DOHH2 (cell line): ENCODE measurements around the gene ACSF3.

Experiments
- EZH2phosphoT487 ChIP-seq: fragments of 200-600 bp; sonication (generic); IDR thresholded peaks from 2 replicates; pipeline ENCODE4 v1.6.1; 2017; ENCODE audit warnings: borderline replicate concordance, mild to moderate bottlenecking, antibody characterized with exemption, low read length, moderate library complexity, mixed read lengths
- TF ChIP-seq, protein P1 (sequence below): fragments of 200-600 bp; sonication (generic); IDR thresholded peaks from one replicate; pipeline ENCODE4 v1.5.1; 2014; ENCODE audit warnings: antibody characterized with exemption, mild to moderate bottlenecking, low read depth, low read length; ENCODE audit not compliant: poor library complexity, severe bottlenecking

DNA sequence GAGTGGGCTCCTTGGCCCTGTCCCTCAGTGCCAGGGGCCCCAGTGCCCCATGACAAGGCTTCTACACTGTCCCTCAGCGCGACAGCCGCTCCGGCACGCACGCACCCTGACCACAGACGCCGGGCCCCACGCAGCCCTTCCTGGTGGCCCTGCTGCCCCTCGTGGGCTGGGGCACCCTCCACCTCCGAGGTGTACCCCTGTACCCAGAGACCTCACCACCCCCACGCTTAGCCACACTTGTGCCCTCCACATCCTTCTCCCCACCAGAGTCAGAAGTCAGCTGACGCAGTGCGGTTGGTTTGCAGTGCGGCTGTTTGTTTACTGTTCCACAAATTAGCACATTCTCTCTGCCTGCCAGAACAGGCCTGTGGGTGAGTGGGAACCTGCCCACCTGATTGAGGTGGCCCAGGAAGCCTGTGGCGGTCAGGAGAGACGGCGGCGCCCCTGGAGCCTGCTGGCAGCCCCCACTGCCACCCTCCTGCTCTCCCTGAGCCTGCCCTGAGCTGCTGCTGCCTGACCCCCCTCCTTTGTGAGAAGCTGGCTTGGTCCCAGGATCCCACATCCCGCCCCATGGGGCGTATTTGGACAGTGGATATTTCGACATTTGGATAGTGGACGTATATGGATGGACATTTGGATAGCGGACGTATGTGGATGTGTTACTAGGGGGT is 39.9 kb downstream of the ACSF3 start:
- TF ChIP-seq, protein P1, sequence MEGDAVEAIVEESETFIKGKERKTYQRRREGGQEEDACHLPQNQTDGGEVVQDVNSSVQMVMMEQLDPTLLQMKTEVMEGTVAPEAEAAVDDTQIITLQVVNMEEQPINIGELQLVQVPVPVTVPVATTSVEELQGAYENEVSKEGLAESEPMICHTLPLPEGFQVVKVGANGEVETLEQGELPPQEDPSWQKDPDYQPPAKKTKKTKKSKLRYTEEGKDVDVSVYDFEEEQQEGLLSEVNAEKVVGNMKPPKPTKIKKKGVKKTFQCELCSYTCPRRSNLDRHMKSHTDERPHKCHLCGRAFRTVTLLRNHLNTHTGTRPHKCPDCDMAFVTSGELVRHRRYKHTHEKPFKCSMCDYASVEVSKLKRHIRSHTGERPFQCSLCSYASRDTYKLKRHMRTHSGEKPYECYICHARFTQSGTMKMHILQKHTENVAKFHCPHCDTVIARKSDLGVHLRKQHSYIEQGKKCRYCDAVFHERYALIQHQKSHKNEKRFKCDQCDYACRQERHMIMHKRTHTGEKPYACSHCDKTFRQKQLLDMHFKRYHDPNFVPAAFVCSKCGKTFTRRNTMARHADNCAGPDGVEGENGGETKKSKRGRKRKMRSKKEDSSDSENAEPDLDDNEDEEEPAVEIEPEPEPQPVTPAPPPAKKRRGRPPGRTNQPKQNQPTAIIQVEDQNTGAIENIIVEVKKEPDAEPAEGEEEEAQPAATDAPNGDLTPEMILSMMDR: no peak
- TF ChIP-seq EZH2phosphoT487: no peak
